Pancreas (tissue), 10 donors: Measurements from ENCODE around the gene EXOC4. TPM values are rescaled to one million over a fixed set of nuclear protein-coding genes. Genes with fewer than 3 reads are reported as not detected.
A peak's percentile ranks its signal among the peaks of the same experiment; 100 is the strongest.

Source experiments
- ATAC-seq, 4 donors: fragments of 200-7000 bp; cut with Tn5 transposase; one replicate each; pipeline versions ENCODE4 v1.8.0 to v1.9.1; 2020; ENCODE audit warnings: mild to moderate bottlenecking in 4 of 4, moderate library complexity in 4 of 4
- DNase-seq, 6 donors: peaks; one replicate each; pipeline ENCODE4 v3.0.0-alpha.2; 2020
- FAIRE-seq: peaks from 2 replicates; lab custom pipeline; 2012; peaks lifted over from hg19 to GRCh38; lab: Jason Lieb, UNC
- H3K27ac ChIP-seq, 4 donors: fragments of 200-600 bp; sonication (generic); 1 replicate in 3 of 4; 2 replicates in 1 of 4; pipeline versions ENCODE4 v1.5.0 to v1.8.0; 2020
- H3K27me3 ChIP-seq, 4 donors: fragments of 200-600 bp; one replicate each; pipeline ENCODE4 v1.8.0; 2021
- H3K36me3 ChIP-seq, 3 donors: fragments of 200-600 bp; sonication (generic) in 1 of 3; one replicate each; pipeline versions ENCODE4 v1.5.0 to v1.8.0; 2020 to 2021
- H3K4me1 ChIP-seq, 3 donors: fragments of 200-600 bp; one replicate each; pipeline ENCODE4 v1.8.0; 2021
- H3K4me3 ChIP-seq, 4 donors: fragments of 200-600 bp; sonication (generic) in 2 of 4; one replicate each; pipeline versions ENCODE4 v1.5.0 to v1.8.0; 2020 to 2021
- H3K9me3 ChIP-seq, 4 donors: fragments of 200-600 bp; one replicate each; pipeline ENCODE4 v1.8.0; 2021
- CTCF ChIP-seq, 4 donors: fragments of 200-600 bp; sonication (generic) in 3 of 4; IDR thresholded peaks; one replicate each; pipeline versions ENCODE4 v1.5.0 to v1.8.0; 2021; ENCODE audit warnings: antibody characterized with exemption in 4 of 4
- WGBS, 2 donors: extraction: QIAGEN DNeasy Blood & Tissue Kit; methylation state at CpG; one replicate each; pipeline ENCODE4 v1.1.7; 2013; 5-methylcytosine and 5-hydroxymethylcytosine counted together
- intact Hi-C, 3 donors: fragments of 100-400 bp; cut with DNase I; formaldehyde crosslinking; loops; one replicate each; pipeline versions ENCODE4 v1.11.1 to v1.14.2; 2022
- polyA plus RNA-seq, 2 donors: library from polyadenylated mRNA; stranded (reverse); fragments of 200-250 nt; gene quantifications; one replicate each; pipeline ENCODE4 v1.2.3, GENCODE V29; 2013
- total RNA-seq, 6 donors: library from RNA; stranded (reverse); fragmentation: NEBNext Ultra II Directional in 4 of 6; extraction: Animal tissue kit (Norgen Biotek cat#: 25700) in 4 of 6; gene quantifications; one replicate each; pipeline versions ENCODE4 v1.2.1 to v1.2.4, GENCODE V29; 2021 to 2023
- donor health status: healthy with polysubstance abuse.
- donor health status: DM: no; HTN: no; CAD: no; lungs with moderate emphysema.
- donor health status: DM: no; HTN: no; CAD: no.
- donor health status: control.
- donor health status: control.
- donor health status: Bipolar disorder and iron deficiency.
- donor health status: DM: yes; HTN: yes; CAD: no.
- donor health status: DM: no; HTN: no; CAD: no.
- donor health status: DM: no; HTN: no; CAD: no.
- donor health status: DM: yes; HTN: yes; CAD: no.

The EXOC4 gene
- total and polyA plus RNA-seq, 8 donors: 13.4 to 81.2 (median 53.8) TPM

GRCh38 chr7:133536450-133536849 is 283.6 kb downstream of the EXOC4 start:
- TF ChIP-seq CTCF (IDR thresholded peaks at IDR 0.05): no peak
- Histone ChIP-seq H3K36me3 (no peaks in the 10 kb centered on the region), H3K27ac (no peak overlapping the region), H3K9me3 (no peaks in the 10 kb centered on the region), H3K27me3 (no peaks in the 10 kb centered on the region), H3K4me3 (no peak overlapping the region), H3K4me1 (no peaks in the 10 kb centered on the region)
- WGBS, 2 donors: 95 to 100% methylated on average over 2 of the region's 2 CpGs
- DNase-seq: no peak
- FAIRE-seq: no peak
- ATAC-seq: no peak
- intact Hi-C loops: no loop called here

GRCh38 chr7:133539016-133539415 is 286.1 kb downstream of the EXOC4 start:
- Histone ChIP-seq H3K27me3 (no peaks in the 10 kb centered on the region), H3K4me3 (no peak overlapping the region), H3K4me1 (no peaks in the 10 kb centered on the region), H3K27ac (no peak overlapping the region), H3K9me3 (no peaks in the 10 kb centered on the region), H3K36me3 (no peaks in the 10 kb centered on the region)
- ATAC-seq (no peak), DNase-seq (no peak), FAIRE-seq (no peak)
- intact Hi-C loops: no loop called here
- no peak for TF ChIP-seq CTCF (IDR thresholded peaks at IDR 0.05)
- 78% methylated on average over 2 of the region's 2 CpGs for WGBS, 2 donors

GRCh38 chr7:133540096-133540860 is 287.4 kb downstream of the EXOC4 start:
- no peak for TF ChIP-seq CTCF (IDR thresholded peaks at IDR 0.05)
- ATAC-seq (no peak), DNase-seq (no peak), FAIRE-seq (no peak)
- H3K27me3 ChIP-seq: no peaks in the 10 kb centered on the region
- intact Hi-C loops: no loop called here
- no peaks in the 10 kb centered on the region for H3K36me3 ChIP-seq
- no peaks in the 10 kb centered on the region for H3K4me1 ChIP-seq
- no peak overlapping the region for H3K4me3 ChIP-seq
- no peaks in the 10 kb centered on the region for H3K9me3 ChIP-seq
- WGBS, 2 donors: 83 to 97% methylated on average over 1 of the region's 1 CpG
- no peak overlapping the region for H3K27ac ChIP-seq

GRCh38 chr7:133542209-133542780 is 289.4 kb downstream of the EXOC4 start:
- Histone ChIP-seq H3K4me1 (no peaks in the 10 kb centered on the region), H3K27me3 (no peaks in the 10 kb centered on the region), H3K4me3 (no peak overlapping the region), H3K36me3 (no peaks in the 10 kb centered on the region), H3K27ac (no peak overlapping the region), H3K9me3 (no peaks in the 10 kb centered on the region)
- no peak for ATAC-seq
- no peak for TF ChIP-seq CTCF (IDR thresholded peaks at IDR 0.05)
- DNase-seq: no peak
- intact Hi-C loops: no loop called here
- FAIRE-seq: no peak

- no peaks in the 10 kb centered on the region for H3K9me3 ChIP-seq
- TF ChIP-seq CTCF (IDR thresholded peaks at IDR 0.05): no peak
- no peaks in the 10 kb centered on the region for H3K4me1 ChIP-seq
- H3K27me3 ChIP-seq: no peaks in the 10 kb centered on the region
- no peak overlapping the region for H3K27ac ChIP-seq
- WGBS, 2 donors: 66 to 68% methylated on average over 3 of the region's 3 CpGs
- DNase-seq: no peak
- no peak overlapping the region for H3K4me3 ChIP-seq
- no peak for ATAC-seq
- no peaks in the 10 kb centered on the region for H3K36me3 ChIP-seq
- FAIRE-seq: peak; percentile 29
- intact Hi-C loops: no loop called here
Observed at GRCh38 chr7:133543657-133544056, 290.8 kb downstream of the EXOC4 start.
